Tibial artery (tissue), 4 donors: Measurements from ENCODE around the gene DACT2.

ENCODE experiments used
- DNase-seq, 2 donors: peaks; one replicate each; pipeline ENCODE4 v3.0.0-alpha.2; 2019
- H3K27ac ChIP-seq, 2 donors: fragments of 200-600 bp; sonication (generic) in 1 of 2; 1 replicate in 1 of 2; 2 replicates in 1 of 2; pipeline ENCODE4 v1.5.1; 2018 to 2019; ENCODE audit warnings: mild to moderate bottlenecking in 1 of 2
- H3K27me3 ChIP-seq, 2 donors: fragments of 200-600 bp; sonication (generic) in 1 of 2; one replicate each; pipeline versions ENCODE4 v1.5.1 to v1.6.0; 2016 to 2019
- H3K36me3 ChIP-seq, 3 donors: fragments of 200-600 bp; sonication (generic) in 2 of 3; one replicate each; pipeline ENCODE4 v1.5.1; 2016 to 2019; ENCODE audit warnings: mild to moderate bottlenecking in 2 of 3
- H3K4me1 ChIP-seq, 4 donors: fragments of 200-600 bp; sonication (generic) in 2 of 4; 1 replicate in 3 of 4; 2 replicates in 1 of 4; pipeline ENCODE4 v1.5.1; 2016 to 2019
- H3K4me3 ChIP-seq, 2 donors: fragments of 200-600 bp; sonication (generic) in 1 of 2; 1 replicate in 1 of 2; 2 replicates in 1 of 2; pipeline ENCODE4 v1.5.1; 2018 to 2019; ENCODE audit warnings: mild to moderate bottlenecking in 2 of 2
- H3K9me3 ChIP-seq, 3 donors: fragments of 200-600 bp; sonication (generic) in 1 of 3; one replicate each; pipeline ENCODE4 v1.5.1; 2016 to 2019
- intact Hi-C: fragments of 100-400 bp; cut with DNase I; formaldehyde crosslinking; loops from one replicate; pipeline ENCODE4 v1.15.0; 2023; ENCODE audit warnings: low total_unique reads
- TF ChIP-seq, protein P1 (sequence below), 2 experiments: fragments of 200-600 bp in 1 of 2; fragments of 450-650 bp in 1 of 2; IDR thresholded peaks; one replicate each; pipeline ENCODE4 v1.5.1; 2017 to 2019; ENCODE audit warnings: antibody characterized with exemption in 2 of 2, mild to moderate bottlenecking in 1 of 2, moderate library complexity in 1 of 2

Gene DACT2

GRCh38 chr6:168354338-168354737 is 34.8 kb upstream of the DACT2 start:
- Histone ChIP-seq H3K9me3 (peaks cover 0 to 4% (median 0%) of the 10 kb centered on the region in 3 donors), H3K4me3 (no peak overlapping the region), H3K4me1 (no peaks in the 10 kb centered on the region), H3K27ac (no peak overlapping the region), H3K27me3 (peaks cover 0 to 8% of the 10 kb centered on the region in 2 donors), H3K36me3 (no peaks in the 10 kb centered on the region)
- intact Hi-C loops = no loop called here
- DNase-seq = no peak
- TF ChIP-seq, protein P1, sequence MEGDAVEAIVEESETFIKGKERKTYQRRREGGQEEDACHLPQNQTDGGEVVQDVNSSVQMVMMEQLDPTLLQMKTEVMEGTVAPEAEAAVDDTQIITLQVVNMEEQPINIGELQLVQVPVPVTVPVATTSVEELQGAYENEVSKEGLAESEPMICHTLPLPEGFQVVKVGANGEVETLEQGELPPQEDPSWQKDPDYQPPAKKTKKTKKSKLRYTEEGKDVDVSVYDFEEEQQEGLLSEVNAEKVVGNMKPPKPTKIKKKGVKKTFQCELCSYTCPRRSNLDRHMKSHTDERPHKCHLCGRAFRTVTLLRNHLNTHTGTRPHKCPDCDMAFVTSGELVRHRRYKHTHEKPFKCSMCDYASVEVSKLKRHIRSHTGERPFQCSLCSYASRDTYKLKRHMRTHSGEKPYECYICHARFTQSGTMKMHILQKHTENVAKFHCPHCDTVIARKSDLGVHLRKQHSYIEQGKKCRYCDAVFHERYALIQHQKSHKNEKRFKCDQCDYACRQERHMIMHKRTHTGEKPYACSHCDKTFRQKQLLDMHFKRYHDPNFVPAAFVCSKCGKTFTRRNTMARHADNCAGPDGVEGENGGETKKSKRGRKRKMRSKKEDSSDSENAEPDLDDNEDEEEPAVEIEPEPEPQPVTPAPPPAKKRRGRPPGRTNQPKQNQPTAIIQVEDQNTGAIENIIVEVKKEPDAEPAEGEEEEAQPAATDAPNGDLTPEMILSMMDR (IDR thresholded peaks at IDR 0.05) = no peak

- peaks cover 0 to 9% of the 10 kb centered on the region in 2 donors for H3K27me3 ChIP-seq
- no peak overlapping the region for H3K27ac ChIP-seq
- H3K9me3 ChIP-seq = peaks cover 0 to 4% (median 0%) of the 10 kb centered on the region in 3 donors
- TF ChIP-seq, protein P1 (IDR thresholded peaks at IDR 0.05) = no peak
- intact Hi-C loops = no loop called here
- H3K4me1 ChIP-seq = no peaks in the 10 kb centered on the region
- no peak for DNase-seq
- no peak overlapping the region for H3K4me3 ChIP-seq
- H3K36me3 ChIP-seq = no peaks in the 10 kb centered on the region
Observed at GRCh38 chr6:168353041-168353440, 33.5 kb upstream of the DACT2 start.

DNA sequence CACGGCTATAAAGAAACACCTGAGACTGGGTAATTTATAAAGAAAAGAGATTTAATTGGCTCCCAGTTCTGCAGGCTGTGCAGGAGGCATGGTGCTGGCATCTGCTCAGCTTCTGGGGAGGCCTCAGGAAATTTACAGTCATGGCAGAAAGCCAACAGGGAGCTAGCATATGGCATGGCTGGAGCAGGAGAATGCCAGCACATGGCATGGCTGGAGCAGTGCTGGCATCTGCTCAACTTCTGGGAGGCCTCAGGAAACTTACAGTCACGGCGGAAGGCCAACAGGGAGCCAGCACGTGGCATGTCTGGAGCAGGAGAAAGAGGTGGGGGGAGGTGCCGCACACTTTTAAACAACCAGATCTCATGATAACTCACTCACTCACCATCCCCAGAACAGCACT is 32.5 kb upstream of the DACT2 start:
- Histone ChIP-seq H3K4me3 (no peak overlapping the region), H3K36me3 (no peaks in the 10 kb centered on the region), H3K27ac (no peak overlapping the region), H3K9me3 (peaks cover 0 to 4% (median 0%) of the 10 kb centered on the region in 3 donors), H3K4me1 (no peaks in the 10 kb centered on the region), H3K27me3 (peaks cover 0 to 11% of the 10 kb centered on the region in 2 donors)
- intact Hi-C loops = no loop called here
- no peak for DNase-seq
- TF ChIP-seq, protein P1 (IDR thresholded peaks at IDR 0.05) = no peak

GRCh38 chr6:168349718-168350210 is 30.2 kb upstream of the DACT2 start:
- Histone ChIP-seq H3K4me1 (no peaks in the 10 kb centered on the region), H3K36me3 (no peaks in the 10 kb centered on the region), H3K27me3 (peaks cover 0 to 7% of the 10 kb centered on the region in 2 donors), H3K4me3 (no peak overlapping the region), H3K27ac (no peak overlapping the region), H3K9me3 (peaks cover 0 to 4% (median 0%) of the 10 kb centered on the region in 3 donors)
- DNase-seq = no peak
- TF ChIP-seq, protein P1 (IDR thresholded peaks at IDR 0.05) = no peak
- intact Hi-C loops = no loop called here

DNA sequence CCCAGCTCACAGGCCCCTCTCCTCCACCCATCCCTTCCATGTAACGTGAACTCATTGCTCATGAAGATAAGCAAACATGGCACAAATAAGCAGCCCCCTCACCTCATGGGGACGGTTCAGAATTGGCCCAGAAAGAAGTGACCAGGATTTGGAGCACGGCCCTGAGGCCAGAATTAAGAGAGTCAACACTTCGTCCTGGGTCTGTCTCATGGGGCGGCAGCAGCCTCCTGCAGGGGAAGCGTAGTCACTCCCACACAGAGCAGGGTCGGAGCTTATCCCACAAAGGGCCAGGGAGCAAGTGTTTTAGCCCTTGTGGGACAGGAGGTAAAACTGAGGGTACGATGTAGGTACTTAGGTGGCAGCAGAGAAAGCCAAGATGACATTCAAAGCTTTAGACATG is 28.6 kb upstream of the DACT2 start:
- TF ChIP-seq, protein P1 (IDR thresholded peaks at IDR 0.05) = no peak
- H3K4me3 ChIP-seq = no peak overlapping the region
- no peaks in the 10 kb centered on the region for H3K4me1 ChIP-seq
- H3K27me3 ChIP-seq = peaks cover 0 to 13% of the 10 kb centered on the region in 2 donors
- intact Hi-C loops = no loop called here
- no peak overlapping the region for H3K27ac ChIP-seq
- no peaks in the 10 kb centered on the region for H3K36me3 ChIP-seq
- DNase-seq = no peak
- peaks cover 0 to 4% (median 0%) of the 10 kb centered on the region in 3 donors for H3K9me3 ChIP-seq

DNA sequence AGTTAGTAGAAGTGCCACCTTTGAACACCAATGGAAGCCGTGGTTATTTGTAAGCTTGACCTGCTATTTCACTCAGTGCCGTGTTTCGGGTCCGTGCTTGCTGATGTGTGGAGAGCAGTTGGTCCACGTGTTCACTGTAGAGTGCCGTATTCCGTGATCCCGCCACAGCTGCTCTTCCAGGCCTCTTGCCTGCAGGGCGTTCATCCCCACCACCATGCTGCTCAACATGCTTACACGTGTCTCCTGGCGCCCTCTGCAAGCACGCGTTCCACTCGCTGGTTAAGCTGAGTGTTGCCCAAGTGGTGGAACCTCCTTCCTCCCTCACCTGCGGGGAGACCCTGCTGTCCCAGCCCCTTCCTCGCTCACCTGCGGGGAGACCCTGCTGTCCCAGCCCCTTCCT is 28.0 kb upstream of the DACT2 start:
- DNase-seq = no peak
- no peaks in the 10 kb centered on the region for H3K4me1 ChIP-seq
- H3K27me3 ChIP-seq = peaks cover 0 to 19% of the 10 kb centered on the region in 2 donors
- intact Hi-C loops = no loop called here
- H3K27ac ChIP-seq = no peak overlapping the region
- peaks cover 0 to 4% (median 0%) of the 10 kb centered on the region in 3 donors for H3K9me3 ChIP-seq
- TF ChIP-seq, protein P1 (IDR thresholded peaks at IDR 0.05) = no peak
- H3K36me3 ChIP-seq = no peaks in the 10 kb centered on the region
- H3K4me3 ChIP-seq = no peak overlapping the region
